CD4-positive, alpha-beta T cell treated with Interleukin-17A for 1 hour (primary cell): ENCODE results near the gene MORC1.

Source experiments
- DNase-seq: peaks from one replicate; pipeline ENCODE4 v3.0.0-alpha.2; 2020

MORC1 gene

GRCh38 chr3:109023167-109023566 is 94.8 kb downstream of the MORC1 start:
- DNase-seq = no peak

DNA sequence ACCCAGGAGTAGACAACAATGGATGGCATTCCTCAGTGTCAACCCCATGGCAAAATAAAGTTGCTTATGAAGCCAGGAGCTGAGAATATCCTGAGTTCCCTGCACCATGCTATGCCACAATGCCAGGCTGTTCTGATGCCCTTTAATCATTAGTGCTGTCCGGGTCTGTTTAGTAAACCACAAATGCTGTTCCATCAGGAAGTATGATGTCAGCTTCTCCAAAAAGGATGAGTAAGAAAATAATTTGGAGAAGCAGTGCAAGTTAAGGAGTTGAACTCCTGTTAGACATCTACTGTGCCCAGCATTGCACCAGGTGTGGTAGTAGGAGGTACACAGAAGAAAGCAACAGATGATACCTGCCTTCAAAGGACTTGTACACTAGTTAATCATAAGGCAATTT is 96.4 kb downstream of the MORC1 start:
- no peak for DNase-seq

DNA sequence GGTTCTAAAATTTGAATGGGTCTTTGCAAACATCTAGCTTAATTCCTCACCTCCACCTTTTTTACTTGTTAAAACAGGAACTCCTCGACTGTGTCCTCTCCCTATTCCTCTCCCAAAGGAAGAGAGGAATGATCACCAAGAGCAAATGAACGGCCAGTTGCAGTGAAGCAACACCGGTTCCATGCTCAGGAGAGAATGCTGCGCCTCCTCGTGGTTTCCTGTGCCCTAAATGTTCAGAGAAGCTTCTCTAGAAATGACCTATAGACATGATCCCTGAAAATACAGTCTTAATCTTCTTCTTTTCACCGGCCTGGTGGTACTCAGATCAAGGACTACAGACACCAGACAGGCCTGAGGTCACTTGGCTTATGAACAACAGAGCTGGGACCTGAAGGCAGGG is 99.1 kb downstream of the MORC1 start:
- no peak for DNase-seq

GRCh38 chr3:109005443-109005842 is 112.5 kb downstream of the MORC1 start:
- DNase-seq = no peak

DNA sequence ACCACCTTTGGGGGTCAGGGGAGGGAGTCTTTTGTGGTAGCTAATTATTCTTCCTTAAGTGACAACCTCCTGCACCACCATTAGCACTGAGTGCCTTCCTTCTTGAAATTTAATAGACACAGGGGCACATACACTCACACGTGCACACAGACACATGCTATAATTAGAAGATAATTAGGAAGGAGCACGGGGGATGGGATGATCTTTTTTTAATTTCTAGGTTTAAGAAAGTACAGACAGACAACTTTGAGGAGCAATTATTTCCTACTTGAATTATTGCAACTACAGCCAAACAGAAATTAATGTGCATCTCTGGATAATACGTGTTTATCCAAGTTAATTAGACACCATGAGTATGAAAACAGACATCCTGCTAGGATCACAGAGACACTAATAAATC is 119.5 kb downstream of the MORC1 start:
- no peak for DNase-seq

DNA sequence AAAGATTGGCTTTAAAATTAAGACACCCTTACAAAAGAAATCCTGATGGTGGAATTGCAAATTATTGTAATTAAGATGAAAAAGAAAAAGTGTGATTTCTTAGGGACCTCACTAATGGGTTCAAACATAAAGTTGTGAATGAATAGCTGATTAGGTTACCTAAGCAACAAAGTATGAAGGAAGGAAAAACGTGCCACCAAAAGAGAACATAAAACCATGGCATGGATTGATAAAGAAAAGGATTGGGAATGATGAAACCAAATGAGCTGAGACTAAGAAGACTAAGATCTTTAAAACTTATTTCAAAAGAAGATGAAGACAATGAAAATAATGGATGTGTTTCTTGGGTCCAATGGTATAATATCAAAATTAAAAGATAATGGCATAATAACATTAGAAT is 132.1 kb downstream of the MORC1 start:
- no peak for DNase-seq

GRCh38 chr3:108983051-108983450 is 134.9 kb downstream of the MORC1 start:
- DNase-seq = no peak

- no peak for DNase-seq
Observed at GRCh38 chr3:108976058-108976457, 141.9 kb downstream of the MORC1 start.

DNA sequence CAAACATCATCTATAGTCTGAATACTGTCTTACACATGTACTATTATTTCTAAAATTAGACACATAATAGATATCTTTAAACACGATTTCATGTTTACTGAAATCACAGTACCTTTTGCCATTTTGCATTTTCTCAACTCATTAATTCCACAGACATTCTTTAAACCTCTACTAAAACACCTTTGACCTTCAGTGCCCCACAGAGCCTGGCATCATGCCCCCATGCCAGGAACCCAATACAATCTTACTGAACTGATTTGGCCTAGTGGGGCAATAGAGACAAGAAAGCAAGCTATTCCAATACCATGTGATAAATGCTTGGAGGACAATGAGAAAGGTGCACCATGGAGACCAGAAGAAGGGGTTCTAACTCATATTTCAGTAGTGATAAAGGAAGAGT is 144.9 kb downstream of the MORC1 start:
- DNase-seq = no peak

GRCh38 chr3:108972482-108972881 is 145.5 kb downstream of the MORC1 start:
- DNase-seq = no peak

DNA sequence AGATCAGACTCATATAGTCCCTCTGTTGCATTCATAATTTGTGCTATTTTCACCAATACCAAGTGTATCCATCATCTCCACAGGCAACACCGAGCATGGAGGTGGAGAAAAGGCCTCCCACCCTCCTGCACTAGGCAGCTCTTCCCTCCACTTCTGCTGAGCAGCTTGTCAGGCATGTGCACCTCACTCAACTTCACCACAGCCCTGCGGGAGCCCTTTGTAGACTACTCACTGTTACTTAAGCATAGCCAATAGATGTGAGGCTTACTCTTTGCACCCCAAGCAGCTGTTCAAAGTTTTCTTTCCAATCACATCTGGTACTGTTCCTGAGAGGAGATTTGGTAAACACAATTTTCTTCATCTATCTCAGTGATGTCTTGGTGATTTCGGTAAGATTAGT is 147.4 kb downstream of the MORC1 start:
- DNase-seq = no peak

- DNase-seq = no peak
Observed at GRCh38 chr3:108966773-108967172, 151.2 kb downstream of the MORC1 start.

DNA sequence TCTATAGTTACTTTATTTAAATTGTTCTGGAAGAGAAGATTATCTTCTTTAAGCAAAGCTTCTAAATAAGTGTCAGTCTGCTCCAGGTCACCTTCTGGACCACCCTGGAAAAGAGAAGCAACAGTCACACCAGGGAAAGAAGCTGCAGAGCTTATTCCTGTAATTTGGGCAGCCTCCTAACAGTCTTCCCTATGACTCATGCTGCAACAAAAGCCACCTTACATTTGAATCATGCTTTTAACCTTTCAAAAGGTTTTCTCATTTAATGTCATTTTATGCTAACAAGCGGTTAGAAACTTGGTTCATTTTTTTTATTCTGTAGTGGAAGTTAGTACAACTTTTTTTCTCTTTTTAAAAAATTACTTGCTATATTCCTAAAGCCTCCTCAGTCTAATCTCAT is 158.9 kb downstream of the MORC1 start:
- no peak for DNase-seq

- no peak for DNase-seq
Observed at GRCh38 chr3:108953700-108954099, 164.2 kb downstream of the MORC1 start, which contains the start of gene GUCA1C. TSS of gene GUCA1C (minus strand) at chr3:108953879. CDS start at chr3:108953762, 117 bp downstream.

DNA sequence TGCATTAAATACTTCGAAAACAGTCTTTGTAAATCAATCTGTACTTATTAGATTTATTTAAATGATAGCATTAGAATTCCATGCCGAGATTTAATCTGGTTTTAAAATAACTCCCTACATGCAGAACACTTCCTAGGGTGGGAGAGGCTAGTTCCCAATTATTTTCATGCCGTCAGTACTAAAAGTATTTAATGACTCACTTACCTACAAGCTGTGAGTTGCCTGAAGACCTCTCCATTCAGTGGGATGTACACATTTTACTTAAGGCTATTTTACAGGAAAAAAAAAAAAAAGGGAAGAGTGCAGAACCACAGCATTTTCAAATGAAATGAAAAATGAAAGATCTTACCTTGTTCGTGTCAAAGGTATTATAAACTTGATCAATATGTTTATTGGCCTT is 164.7 kb downstream of the MORC1 start:
- DNase-seq = no peak

DNA sequence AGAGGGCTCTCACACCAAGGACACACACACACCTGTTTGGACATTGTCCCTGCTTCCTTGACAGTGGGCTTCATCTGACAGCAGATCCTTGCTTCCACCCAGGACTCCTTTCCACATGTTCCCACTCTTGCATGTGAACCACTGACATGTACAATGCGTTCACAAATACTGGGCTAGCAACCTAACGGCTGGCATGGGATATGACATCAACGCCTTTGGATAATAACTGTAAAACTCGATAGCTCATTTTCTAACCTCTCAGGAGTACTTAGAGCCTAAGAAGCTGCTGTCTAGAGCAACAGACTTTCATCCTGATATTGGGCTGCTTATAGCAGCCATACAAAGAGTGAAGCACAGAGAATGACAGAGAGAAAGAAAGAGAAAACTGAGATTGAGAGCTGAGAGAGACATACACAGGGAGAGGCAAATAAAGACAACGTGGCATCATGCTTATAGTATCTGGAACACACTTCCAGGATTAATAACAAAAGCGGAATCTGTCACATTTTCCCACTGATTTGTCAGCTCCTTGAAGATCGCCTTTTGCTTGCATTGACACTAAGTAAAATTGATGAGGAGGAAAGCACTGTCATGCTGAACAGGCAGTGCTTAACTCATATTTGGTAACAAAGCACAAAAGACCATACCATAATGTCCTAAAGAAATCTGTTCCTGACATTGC is 166.0 kb downstream of the MORC1 start:
- no peak for DNase-seq

- DNase-seq = no peak
Observed at GRCh38 chr3:108947855-108948254, 170.1 kb downstream of the MORC1 start.

DNA sequence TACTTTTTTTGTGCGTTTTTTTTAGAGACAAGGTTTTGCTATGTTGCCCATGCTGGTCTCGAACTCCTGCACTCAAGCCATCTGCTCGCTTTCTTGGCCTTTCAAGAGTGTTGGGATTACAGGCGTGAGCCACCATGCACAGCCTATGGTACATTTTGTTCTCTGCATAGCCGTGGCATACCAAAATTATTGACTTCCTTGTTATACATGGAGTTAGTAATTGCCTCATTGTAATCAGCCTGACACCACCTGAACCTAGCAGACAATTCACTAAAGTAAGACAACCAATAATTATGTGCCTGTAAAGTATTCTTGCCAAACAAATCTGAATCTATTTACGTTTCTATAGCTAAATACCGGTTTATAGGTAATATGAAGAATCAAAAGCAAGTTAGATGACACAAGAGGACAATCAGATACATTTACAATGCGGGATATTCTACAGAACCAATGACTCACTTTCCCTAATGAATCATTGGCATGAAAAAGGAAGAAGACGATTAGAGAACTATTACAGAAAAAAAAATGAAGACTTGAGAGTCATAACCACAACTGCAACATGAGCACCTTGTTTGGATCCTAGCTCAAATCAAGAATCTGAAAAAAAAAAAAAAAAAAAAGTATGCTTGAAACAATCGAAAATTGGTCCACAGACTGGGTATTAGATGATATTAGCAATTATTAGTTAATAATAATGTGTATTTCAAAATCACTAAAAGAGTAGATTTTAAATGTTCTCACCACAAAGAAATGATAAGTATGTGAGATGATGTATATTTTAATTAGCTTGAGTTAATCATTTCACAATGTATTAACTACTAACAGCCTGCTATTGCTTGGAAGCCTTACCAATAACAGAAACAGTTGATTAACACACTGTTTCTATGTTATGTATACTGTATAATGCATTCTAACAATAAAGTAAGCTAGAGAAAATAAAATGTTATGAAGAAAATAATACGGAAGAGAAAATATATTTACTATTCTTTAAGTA is 171.3 kb downstream of the MORC1 start:
- DNase-seq = no peak

- DNase-seq = no peak
Observed at GRCh38 chr3:108940568-108941263, 177.2 kb downstream of the MORC1 start.

DNA sequence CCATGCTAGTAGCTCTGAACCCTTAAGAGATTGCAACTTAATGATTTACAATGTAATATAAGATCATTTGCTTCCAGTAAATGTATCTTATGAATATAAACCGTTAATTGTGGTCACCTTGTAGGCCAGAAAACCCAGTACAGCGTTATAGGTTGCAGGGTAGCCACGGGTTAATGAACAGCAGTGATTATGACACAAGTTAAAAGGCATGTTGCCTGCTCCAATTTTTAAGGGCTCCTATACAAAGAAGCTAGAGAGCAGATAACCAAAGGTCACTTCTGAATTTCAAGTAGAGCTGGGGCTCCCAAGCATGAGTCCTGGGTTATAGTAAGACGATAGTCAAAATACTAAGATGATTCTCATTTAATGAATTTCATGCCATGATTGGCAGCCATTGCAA is 177.8 kb downstream of the MORC1 start:
- no peak for DNase-seq

- no peak for DNase-seq
Observed at GRCh38 chr3:108936924-108937689, 180.8 kb downstream of the MORC1 start.

DNA sequence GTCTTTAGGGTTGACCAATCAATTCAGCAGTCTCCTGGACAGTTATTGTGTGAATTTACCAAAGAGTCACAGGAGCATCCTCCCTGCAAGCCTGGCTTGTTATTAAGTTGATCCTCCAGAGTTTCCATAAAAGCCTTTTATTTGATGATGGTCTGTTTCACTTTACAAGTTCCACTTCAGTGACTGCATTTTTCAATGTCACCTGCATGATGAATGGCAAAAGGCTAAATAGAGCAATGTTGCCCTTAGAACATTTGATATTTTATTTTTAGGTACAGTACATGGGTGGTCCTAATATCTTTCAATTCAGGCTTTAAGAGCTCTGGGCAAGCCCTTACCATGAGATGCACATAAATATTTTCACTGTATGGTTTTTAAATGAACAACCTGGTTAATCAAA is 186.9 kb downstream of the MORC1 start:
- DNase-seq = no peak

DNA sequence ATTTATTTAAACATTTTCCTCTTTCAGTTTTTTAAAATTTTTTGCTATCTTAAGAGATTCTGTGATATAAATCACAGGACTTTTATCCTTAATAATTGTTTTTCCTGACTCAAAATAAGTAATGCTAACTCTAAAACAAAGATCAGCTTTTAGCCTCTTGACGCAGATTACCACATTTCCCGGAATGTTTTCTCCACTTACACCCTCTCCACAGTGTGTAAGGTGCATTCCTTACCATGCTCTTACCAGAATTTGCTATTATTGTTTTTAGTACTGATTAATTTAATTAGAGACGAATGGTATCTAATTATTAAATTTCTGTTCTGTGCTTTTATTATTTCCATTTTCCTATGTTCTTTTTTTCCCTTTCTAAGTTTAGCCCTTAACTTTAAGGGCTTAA is 199.1 kb downstream of the MORC1 start:
- no peak for DNase-seq
